H7 (cell line): Measurements from ENCODE around the gene CEP120. TPM values are rescaled to one million over a fixed set of nuclear protein-coding genes. Genes with fewer than 3 reads are reported as not detected.
"Not testable (repeated sequence)": the region's sequence is repeated elsewhere in the genome, so short reads cannot be mapped to it uniquely, and the experiment has no call there.

ENCODE experiments used
- DNase-seq: peaks from one replicate; pipeline ENCODE4 v3.0.0; 2012
- H3K27me3 ChIP-seq: 2 replicates; pipeline ENCODE4 v1.6.0; 2011; ENCODE audit warnings: mild to moderate bottlenecking, low read length; ENCODE audit not compliant: control insufficient read depth, insufficient read depth
- H3K36me3 ChIP-seq: replicated peaks from 2 replicates; pipeline ENCODE4 v1.5.1; 2011; ENCODE audit warnings: low read length; ENCODE audit not compliant: control insufficient read depth, insufficient read depth
- H3K4me3 ChIP-seq: 2 replicates; pipeline ENCODE4 v1.5.1; 2011; ENCODE audit warnings: low read depth, mild to moderate bottlenecking, control low read depth, low read length, moderate library complexity; ENCODE audit not compliant: insufficient read depth
- total RNA-seq: library from RNA; depleted of rRNA; stranded (reverse); fragments of >200 nt; shearing (Covaris generic); gene quantifications from 2 replicates; pipeline ENCODE4 v1.2.3, GENCODE V29; 2014; rRNA removed

The CEP120 gene
- 13.9 and 20.5 TPM in 2 replicates for total RNA-seq

DNA sequence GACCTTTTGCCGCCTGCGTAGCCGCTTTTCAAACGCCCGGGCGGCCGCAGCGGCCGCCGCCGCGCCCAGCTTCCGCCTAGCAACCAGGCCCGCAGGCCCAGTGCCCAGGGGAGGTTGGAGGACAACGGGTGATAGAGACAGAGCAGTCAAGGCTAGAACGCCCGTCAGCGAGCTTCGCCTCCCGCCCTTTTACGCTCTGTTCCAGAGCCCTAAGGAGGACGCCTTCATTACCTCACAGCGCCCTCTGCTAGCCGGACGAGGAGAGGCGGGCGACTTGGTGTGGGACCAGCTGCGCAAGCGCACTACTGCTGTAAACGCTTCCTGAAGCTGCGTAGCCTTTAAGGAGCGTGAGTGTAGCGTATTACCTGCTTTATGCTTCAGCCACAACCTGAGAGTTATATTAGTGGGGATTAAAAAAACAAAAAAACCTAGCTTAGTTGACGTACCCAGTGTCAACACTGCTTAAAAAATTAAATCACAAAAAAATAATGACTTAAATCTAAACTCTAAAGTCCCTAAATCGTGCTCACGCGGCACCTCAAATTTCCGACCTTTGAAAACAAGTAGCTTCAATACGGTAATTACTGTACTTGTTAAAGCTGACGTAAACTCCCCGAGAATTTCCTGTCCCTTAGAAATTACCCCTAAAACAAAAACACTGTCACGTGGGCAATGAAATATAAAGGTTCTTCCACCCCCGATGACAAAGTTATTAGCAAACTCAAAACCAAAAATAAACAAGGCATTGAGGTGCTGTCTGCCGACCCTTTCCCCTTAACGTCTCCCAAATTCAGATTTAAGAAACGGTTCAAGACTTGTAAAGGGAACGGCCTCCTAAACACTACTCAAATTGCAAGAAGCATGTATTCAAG, at the start of gene CEP120:
Gene CEP120 (minus strand): TSS at position 126 of the 872 bp plus-strand sequence. CDS start 405 bp downstream, outside the sequence.
- no peaks in the 10 kb centered on the region for H3K27me3 ChIP-seq
- peak within 1 kb of the TSS; percentile 73 for H3K4me3 ChIP-seq
- no peaks in the 10 kb centered on the region for H3K36me3 ChIP-seq
- DNase-seq, result peak; percentile 91

DNA sequence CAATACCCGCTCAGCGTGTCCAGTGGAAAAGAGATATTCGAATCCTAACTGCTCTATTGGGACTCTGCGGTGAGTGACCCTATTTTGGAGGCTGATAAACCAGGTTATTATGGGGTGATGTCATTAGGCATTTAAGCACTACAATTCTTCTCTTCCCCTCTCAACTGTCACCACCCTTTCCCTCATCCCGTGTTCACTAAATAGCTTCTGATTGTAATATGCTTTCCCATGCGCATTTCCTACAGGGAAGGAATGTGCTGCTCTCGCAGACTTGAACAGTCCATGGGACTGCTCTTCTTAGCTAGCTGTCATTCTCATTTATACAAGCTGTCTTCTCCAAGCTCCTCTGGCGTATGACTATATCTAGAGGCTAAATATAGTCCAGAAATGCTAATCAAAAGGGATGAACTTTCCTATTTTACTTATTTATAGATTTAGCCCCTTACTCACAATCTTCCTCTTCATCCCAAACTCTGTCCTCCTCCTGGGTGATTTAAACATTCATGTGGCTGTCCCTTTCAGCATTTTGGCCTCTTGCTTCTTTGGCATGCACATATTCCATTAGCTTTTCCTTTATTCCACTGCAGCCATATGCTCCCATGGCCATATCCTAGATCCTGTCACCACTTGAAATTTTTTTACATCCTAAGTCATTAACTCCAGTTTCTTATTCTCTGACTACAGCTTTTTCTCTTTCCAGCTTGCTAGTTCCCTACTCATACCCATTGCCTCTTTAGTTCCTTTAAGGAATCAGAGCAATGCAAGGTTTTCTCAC, 49.1 kb upstream of the CEP120 start:
- no peaks in the 10 kb centered on the region for H3K27me3 ChIP-seq
- DNase-seq, result no peak
- H3K36me3 ChIP-seq, result no peaks in the 10 kb centered on the region
- H3K4me3 ChIP-seq, result no peak overlapping the region

DNA sequence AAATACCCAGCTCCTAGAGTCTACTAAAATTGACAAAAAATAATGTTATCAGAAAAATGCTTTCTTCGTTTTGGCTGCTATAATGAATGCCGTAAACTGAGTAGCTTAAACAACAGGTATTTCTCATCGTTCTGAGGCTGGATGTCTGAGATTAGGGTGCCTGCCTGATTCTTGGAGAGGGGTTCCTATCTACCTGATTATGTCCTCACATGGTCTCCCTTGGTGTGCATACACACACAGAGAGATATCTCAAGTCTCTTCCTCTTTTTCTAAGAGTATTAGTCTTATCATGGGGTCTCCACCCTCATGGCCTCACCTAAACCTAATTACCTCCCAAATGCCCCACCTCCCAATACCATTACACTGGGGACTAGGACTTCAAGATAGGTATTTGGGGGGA, 48.2 kb upstream of the CEP120 start:
- no peak for DNase-seq
- Histone ChIP-seq H3K36me3 (no peaks in the 10 kb centered on the region), H3K4me3 (no peak overlapping the region), H3K27me3 (no peaks in the 10 kb centered on the region)

GRCh38 chr5:123466839-123467238, 43.6 kb upstream of the CEP120 start:
- not testable (repeated sequence) for H3K4me3 ChIP-seq, DNase-seq, H3K27me3 ChIP-seq, H3K36me3 ChIP-seq

DNA sequence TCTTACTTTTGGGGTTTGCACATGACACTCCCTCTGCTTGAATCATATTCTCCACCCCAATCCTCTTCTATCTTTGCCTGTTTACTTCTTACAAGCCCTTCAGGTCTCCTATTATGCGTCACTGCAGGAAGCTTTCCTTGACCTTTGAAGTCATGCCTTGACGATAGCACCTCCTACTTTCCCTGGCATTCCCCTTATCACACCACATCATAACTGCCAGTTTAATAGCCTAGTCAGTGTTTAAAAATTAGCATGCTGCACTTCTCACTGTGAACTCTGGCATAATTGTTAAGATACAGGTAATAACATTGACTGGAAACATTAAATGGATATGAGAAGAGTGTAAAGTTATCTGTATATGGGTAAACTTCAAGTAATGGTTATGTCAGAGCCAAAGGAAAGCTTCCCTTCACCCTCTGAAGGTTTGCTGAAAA, 37.1 kb upstream of the CEP120 start:
- H3K36me3 ChIP-seq, result no peaks in the 10 kb centered on the region
- no peak for DNase-seq
- H3K4me3 ChIP-seq, result no peak overlapping the region
- H3K27me3 ChIP-seq, result no peaks in the 10 kb centered on the region

GRCh38 chr5:123458994-123459393, 35.8 kb upstream of the CEP120 start:
- DNase-seq, H3K4me3 ChIP-seq, H3K36me3 ChIP-seq, H3K27me3 ChIP-seq: not testable (repeated sequence)

DNA sequence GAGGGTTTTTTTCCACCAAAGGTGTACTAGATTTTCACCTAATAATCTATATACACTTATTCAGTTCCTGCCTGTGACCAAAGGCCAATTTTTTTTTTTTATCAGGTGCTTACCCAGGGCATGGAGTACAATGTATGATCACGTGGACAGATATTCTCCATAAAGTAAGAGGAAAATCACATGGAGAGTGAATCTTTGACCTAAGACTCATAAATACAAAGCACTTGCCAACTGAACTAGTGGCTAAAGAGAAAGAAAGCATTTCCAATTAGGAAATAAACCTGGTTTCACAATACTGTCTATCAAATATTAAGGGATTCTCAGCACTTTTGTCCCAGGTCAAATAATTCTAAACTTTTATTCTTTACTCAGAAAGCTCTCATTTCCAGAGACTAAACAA, 33.0 kb upstream of the CEP120 start:
- Histone ChIP-seq H3K36me3 (no peaks in the 10 kb centered on the region), H3K4me3 (no peak overlapping the region), H3K27me3 (no peaks in the 10 kb centered on the region)
- DNase-seq, result no peak

GRCh38 chr5:123455640-123456039, 32.4 kb upstream of the CEP120 start:
- no peaks in the 10 kb centered on the region for H3K27me3 ChIP-seq
- DNase-seq, result no peak
- H3K36me3 ChIP-seq, result no peaks in the 10 kb centered on the region
- H3K4me3 ChIP-seq, result no peak overlapping the region

GRCh38 chr5:123455095-123455494, 31.9 kb upstream of the CEP120 start:
- H3K4me3 ChIP-seq, result no peak overlapping the region
- H3K36me3 ChIP-seq, result no peaks in the 10 kb centered on the region
- H3K27me3 ChIP-seq, result no peaks in the 10 kb centered on the region
- DNase-seq, result no peak

GRCh38 chr5:123454259-123454911, 31.2 kb upstream of the CEP120 start:
- Histone ChIP-seq H3K27me3 (no peaks in the 10 kb centered on the region), H3K36me3 (no peaks in the 10 kb centered on the region), H3K4me3 (no peak overlapping the region)
- no peak for DNase-seq

- DNase-seq, result no peak
- Histone ChIP-seq H3K36me3 (no peaks in the 10 kb centered on the region), H3K27me3 (no peaks in the 10 kb centered on the region), H3K4me3 (no peak overlapping the region)
Measured at GRCh38 chr5:123452401-123452800, 29.2 kb upstream of the CEP120 start.

DNA sequence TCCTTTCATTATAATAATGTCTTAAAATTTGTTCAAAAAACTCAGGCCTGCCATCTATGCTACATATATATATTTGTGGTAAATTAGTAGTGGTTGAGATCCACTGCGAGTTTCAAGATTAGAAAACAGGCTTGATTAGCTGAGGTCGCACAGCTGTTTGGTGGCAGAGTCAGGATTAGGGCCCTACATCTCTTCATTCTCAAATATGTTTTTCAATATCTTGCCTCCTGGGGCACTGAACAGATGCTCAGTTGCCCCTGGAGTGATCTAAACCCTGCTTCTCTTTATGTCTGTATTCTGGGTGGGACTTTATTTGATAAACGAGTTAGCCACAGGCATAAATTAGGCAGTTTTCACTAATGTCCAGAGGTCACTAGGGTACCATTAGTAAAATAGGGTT, 27.8 kb upstream of the CEP120 start:
- Histone ChIP-seq H3K36me3 (no peaks in the 10 kb centered on the region), H3K4me3 (no peak overlapping the region), H3K27me3 (no peaks in the 10 kb centered on the region)
- no peak for DNase-seq

GRCh38 chr5:123450640-123451039, 27.4 kb upstream of the CEP120 start:
- Histone ChIP-seq H3K36me3 (no peaks in the 10 kb centered on the region), H3K4me3 (no peak overlapping the region), H3K27me3 (no peaks in the 10 kb centered on the region)
- DNase-seq, result no peak

GRCh38 chr5:123450114-123450513, 26.9 kb upstream of the CEP120 start:
- H3K36me3 ChIP-seq, result no peaks in the 10 kb centered on the region
- no peaks in the 10 kb centered on the region for H3K27me3 ChIP-seq
- no peak for DNase-seq
- no peak overlapping the region for H3K4me3 ChIP-seq
